Chondrocyte (in vitro differentiated cells): ENCODE measurements around the gene NRN1. TPM values are rescaled to one million over a fixed set of nuclear protein-coding genes. Genes with fewer than 3 reads are reported as not detected.
"Not testable (repeated sequence)": the region's sequence is repeated elsewhere in the genome, so short reads cannot be mapped to it uniquely, and the experiment has no call there.

Source experiments
- DNase-seq: peaks from one replicate; pipeline ENCODE4 v3.0.0; 2021; ENCODE audit warnings: mixed read lengths, low spot score
- H3K27ac Mint-ChIP-seq: one replicate; pipeline ENCODE4 v1.8.0; 2021; ENCODE audit warnings: mild to moderate bottlenecking, moderate library complexity, mixed read lengths; ENCODE audit not compliant: unreplicated experiment
- H3K27me3 Mint-ChIP-seq: 2 replicates; pipeline ENCODE4 v1.8.0; 2021; ENCODE audit warnings: low read depth, mixed read lengths
- H3K36me3 Mint-ChIP-seq: 2 replicates; pipeline ENCODE4 v1.8.0; 2021; ENCODE audit warnings: low read depth, mixed read lengths
- H3K4me1 Mint-ChIP-seq: 2 replicates; pipeline ENCODE4 v1.8.0; 2021; ENCODE audit warnings: low read depth, mild to moderate bottlenecking, mixed read lengths
- H3K4me3 Mint-ChIP-seq: one replicate; pipeline ENCODE4 v1.8.0; 2021; ENCODE audit warnings: mild to moderate bottlenecking, moderate library complexity, mixed read lengths; ENCODE audit not compliant: unreplicated experiment
- H3K9me3 Mint-ChIP-seq: 2 replicates; pipeline ENCODE4 v1.8.0; 2021; ENCODE audit warnings: low read depth, mixed read lengths
- total RNA-seq: library from RNA; stranded (reverse); gene quantifications from 3 replicates; pipeline ENCODE4 v1.2.1, GENCODE V29; 2021
- TF ChIP-seq, protein P1 (sequence below): fragments of 200-600 bp; sonication (generic); IDR thresholded peaks from 2 replicates; pipeline ENCODE4 v1.5.0; 2021; ENCODE audit warnings: antibody characterized with exemption, mild to moderate bottlenecking, moderate library complexity

NRN1 gene
- total RNA-seq, 1 donor from 2014 or later: 3.1 TPM

DNA sequence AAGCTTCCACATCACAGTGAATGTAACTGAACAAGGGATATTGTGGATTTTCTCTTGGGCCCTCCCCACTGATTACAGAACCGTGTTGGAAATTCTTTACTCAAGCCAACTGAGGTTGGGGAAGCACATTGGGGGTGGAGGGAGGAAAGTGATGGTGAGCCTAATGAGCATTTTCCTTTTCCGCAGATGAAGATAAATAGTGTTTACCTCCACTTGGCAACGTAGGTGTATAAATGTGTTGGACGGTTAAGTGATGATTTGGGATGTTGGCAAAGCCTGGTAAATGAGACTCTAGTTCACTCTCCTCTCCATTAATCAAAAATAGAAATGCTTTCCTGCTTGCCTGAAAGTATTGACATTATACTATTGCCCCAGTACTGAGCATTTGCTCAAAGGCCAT lies 27.1 kb upstream of the NRN1 start:
- TF ChIP-seq, protein P1, sequence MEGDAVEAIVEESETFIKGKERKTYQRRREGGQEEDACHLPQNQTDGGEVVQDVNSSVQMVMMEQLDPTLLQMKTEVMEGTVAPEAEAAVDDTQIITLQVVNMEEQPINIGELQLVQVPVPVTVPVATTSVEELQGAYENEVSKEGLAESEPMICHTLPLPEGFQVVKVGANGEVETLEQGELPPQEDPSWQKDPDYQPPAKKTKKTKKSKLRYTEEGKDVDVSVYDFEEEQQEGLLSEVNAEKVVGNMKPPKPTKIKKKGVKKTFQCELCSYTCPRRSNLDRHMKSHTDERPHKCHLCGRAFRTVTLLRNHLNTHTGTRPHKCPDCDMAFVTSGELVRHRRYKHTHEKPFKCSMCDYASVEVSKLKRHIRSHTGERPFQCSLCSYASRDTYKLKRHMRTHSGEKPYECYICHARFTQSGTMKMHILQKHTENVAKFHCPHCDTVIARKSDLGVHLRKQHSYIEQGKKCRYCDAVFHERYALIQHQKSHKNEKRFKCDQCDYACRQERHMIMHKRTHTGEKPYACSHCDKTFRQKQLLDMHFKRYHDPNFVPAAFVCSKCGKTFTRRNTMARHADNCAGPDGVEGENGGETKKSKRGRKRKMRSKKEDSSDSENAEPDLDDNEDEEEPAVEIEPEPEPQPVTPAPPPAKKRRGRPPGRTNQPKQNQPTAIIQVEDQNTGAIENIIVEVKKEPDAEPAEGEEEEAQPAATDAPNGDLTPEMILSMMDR: no peak
- Mint-ChIP-seq H3K27ac (no peak overlapping the region), H3K4me1 (no peaks in the 10 kb centered on the region), H3K36me3 (no peaks in the 10 kb centered on the region), H3K4me3 (no peak overlapping the region), H3K9me3 (no peaks in the 10 kb centered on the region), H3K27me3 (peaks cover 15% of the 10 kb centered on the region)
- DNase-seq: no peak

DNA sequence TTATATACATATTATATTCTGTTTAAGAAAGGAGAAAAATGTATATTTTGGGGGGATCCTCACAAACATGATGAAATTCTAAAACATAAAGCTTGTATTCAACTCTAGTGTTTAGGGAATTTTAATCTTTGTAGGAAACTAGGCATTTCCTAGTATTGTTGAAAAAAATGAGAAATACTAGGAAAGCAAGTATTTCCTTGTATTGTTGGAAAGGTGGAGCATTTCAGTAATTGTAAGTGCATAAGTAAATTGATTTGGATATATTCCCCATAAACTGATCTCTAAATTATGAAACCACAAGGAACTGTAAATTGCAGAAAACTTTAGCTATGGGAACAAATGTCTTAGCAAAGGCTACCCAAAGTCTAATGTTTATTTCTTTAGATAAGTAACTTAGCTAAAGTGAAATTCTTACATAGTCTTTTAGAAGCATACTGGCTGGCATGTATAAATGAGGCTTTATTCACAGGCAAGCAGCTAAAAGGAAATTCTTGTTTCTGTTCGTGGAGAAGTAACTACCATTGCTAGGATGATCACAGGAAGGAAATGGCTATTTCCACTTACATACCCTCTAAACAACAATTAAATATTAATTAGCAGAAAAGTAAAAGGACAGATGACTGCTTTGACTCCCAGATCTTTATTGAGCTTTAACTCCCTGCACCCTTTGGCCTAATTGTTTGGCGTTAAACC lies 19.9 kb upstream of the NRN1 start:
- no peaks in the 10 kb centered on the region for H3K9me3 Mint-ChIP-seq
- peaks cover 26% of the 10 kb centered on the region for H3K27me3 Mint-ChIP-seq
- H3K27ac Mint-ChIP-seq: no peak overlapping the region
- no peaks in the 10 kb centered on the region for H3K4me1 Mint-ChIP-seq
- H3K36me3 Mint-ChIP-seq: no peaks in the 10 kb centered on the region
- no peak overlapping the region for H3K4me3 Mint-ChIP-seq
- DNase-seq: no peak
- TF ChIP-seq, protein P1: no peak

DNA sequence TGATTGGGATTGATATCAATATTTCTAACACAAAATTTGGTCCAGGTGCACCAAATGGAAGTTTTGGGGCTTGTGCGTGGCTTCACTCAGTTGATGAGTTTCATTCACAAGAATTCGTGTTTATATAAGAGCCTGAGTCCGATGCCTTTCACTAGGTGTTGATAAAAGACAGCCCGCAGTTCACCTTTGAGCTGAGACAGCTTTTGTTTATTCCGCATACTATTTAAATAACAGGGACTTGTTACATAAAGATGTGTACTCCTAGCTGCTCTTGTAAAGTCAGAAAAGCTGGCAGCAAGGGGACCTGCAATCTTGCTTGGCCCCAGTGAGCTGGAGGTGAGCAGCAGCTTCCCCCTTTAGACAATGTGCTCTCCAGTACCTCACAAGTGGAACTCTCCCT lies 19.0 kb upstream of the NRN1 start:
- Mint-ChIP-seq H3K4me1 (no peaks in the 10 kb centered on the region), H3K27me3 (peaks cover 31% of the 10 kb centered on the region), H3K36me3 (no peaks in the 10 kb centered on the region), H3K9me3 (no peaks in the 10 kb centered on the region), H3K27ac (no peak overlapping the region), H3K4me3 (no peak overlapping the region)
- DNase-seq: no peak
- TF ChIP-seq, protein P1: no peak

DNA sequence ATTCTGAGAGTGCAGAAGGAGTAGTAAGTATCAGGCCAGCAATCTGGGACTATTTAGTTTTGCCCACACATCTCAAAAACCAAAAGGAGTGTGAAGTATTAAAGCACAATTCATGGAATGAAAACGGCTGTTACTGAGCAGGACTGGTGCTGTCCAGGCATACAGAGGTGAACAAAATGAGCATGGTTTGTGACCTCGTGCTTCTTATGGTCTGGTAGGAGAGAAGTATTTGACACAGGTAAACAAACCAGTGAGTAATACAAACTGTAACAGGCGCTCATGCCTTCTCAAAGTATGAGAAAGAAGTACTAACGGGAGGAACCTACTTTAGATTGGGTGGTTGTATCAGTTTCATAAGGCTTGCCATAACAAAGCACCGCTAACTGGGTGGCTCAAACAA lies 17.5 kb upstream of the NRN1 start:
- Mint-ChIP-seq H3K9me3 (no peaks in the 10 kb centered on the region), H3K4me3 (no peak overlapping the region), H3K4me1 (no peaks in the 10 kb centered on the region), H3K27ac (no peak overlapping the region), H3K27me3 (peaks cover 38% of the 10 kb centered on the region), H3K36me3 (no peaks in the 10 kb centered on the region)
- TF ChIP-seq, protein P1: no peak
- DNase-seq: no peak

DNA sequence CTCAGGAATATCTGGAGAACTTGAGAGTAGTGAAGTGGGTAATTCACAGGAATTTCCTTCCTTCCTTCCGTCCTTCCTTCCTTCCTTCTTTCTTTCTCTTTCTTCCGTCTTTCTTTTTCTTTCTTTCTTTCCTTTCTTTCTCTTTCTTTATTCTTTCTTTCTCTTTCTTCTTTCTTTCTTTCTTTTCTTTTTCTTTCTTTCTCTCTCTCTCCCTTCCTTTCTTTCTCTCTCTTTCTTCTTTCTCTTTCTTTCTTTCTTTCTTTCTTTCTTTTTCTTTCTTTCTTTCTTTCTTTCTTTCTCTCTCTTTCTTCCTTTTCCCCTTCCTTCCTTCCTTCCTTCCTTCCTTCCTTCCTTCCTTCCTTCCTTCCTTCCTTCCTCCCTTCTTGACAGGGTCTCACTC lies 16.1 kb upstream of the NRN1 start:
- H3K4me1 Mint-ChIP-seq, H3K4me3 Mint-ChIP-seq, H3K9me3 Mint-ChIP-seq, DNase-seq, H3K27ac Mint-ChIP-seq, H3K36me3 Mint-ChIP-seq: not testable (repeated sequence)
- peaks cover 50% of the 10 kb centered on the region for H3K27me3 Mint-ChIP-seq
